Kidney tubule cell (primary cell): ENCODE measurements around the gene SNRPB.
A peak's percentile ranks its signal among the peaks of the same experiment; 100 is the strongest.
"Not testable (repeated sequence)": the region's sequence is repeated elsewhere in the genome, so short reads cannot be mapped to it uniquely, and the experiment has no call there.

Source experiments
- DNase-seq: peaks from one replicate; pipeline ENCODE4 v3.0.0-alpha.2; 2018; ENCODE audit warnings: low spot score

Gene SNRPB

DNA sequence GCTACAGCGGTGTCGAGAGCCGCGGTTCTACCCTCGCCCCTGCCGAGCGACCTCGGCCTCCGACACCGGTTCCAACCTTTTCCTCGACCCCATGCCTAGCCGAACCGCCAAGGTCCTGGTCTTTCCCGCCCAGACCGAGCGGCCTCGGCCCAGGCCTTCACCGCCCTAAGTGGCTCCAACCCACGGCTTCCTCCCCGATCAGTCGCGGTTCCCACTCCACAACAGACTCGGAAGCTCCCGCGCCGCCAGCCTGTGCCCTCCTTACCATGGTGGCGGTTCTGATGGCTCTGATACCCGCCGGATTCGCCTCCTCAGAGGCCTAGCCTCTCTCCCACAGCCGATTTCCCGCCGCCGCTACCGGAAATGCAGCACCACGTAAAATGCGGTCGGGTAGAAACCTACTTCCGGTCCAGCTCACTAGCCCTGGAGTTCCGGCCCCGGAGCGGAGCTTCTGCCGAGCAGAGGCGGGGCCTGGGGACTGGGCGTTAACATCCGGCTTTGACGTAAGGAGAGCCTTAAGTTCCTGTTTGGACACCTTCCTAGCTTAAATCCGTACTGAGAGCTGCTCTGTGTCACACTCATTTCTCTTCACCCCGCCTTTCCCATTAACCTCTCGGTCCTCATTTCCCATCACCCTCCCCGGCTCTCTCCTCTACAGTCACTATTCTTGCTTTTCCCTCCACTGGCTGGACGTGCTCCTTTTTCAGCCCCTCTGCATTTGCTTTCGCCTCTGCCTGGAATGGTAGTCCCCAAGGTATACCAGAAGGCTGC is at the start of gene SNRPB:
SNRPB (minus strand) TSS at position 367 of the 771 bp plus-strand sequence; CDS start at position 268, 99 bp downstream.
- DNase-seq: peak; percentile 99

DNA sequence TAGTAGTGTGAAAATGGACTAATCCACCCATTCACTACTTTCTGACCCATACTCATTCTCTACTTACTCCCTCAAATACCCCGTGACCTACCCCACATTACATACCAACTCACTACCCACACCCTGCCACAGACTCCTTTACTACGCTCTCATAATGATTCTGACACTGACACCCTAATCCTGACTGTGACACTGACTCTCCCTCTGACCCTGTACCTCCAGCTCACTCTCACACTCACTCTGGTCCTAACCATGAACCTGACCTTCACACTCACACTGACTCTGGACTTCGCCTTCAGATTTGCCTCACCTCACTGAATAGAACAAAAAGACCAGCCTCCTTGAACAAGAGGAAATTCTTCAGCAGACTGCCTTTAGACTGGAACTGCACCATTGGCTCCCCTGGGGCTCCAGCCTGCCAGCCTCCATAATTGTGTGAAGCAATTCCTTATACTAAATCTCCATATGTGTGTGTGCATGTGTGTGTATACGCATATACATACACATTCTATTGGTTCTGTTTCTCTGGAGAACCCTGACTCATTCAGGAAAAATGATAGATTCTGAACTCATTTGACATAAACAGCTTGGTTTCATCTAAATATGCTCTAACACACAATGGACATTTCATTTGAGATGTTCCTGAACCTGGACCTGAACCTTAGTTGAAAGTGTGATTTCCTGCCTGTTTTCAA is 48.7 kb upstream of the SNRPB start:
- no peak for DNase-seq

DNA sequence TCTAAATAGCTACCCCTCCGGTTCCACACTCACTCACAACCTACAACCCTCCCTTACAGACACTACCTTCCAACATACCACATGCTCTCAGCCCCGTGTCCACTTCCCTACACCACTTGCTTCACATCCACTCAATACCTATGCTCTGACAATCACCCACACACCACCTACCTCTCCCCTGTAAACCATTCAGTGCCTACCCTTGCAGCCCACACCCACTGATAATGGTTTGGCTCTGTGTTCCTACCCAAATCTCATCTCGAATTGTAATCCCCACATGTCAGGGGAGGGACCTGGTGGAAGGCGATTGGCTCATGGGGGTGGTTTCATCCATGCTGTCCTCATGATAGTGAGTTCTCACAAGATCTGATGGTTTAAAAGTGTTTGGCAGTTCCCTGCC is 48.0 kb upstream of the SNRPB start:
- DNase-seq: no peak

DNA sequence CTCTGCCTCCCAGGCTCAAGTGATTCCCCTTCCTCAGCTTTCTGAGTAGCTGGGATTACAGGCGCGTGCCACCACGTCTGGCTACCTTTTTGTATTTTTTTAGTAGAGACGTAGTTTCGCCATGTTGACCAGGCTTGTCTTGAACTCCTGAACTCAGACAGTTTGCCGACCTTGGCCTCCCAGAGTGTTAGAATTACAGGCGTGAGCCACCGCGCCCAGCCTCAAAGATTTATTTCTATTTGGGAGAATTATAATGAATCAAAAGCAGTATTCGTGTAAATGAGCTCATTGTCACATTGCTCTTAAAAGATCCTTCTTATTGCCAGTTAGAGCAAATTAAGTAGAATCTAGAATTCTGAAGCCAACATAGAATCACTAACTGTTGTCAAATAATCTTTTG is 47.5 kb upstream of the SNRPB start:
- DNase-seq: no peak

DNA sequence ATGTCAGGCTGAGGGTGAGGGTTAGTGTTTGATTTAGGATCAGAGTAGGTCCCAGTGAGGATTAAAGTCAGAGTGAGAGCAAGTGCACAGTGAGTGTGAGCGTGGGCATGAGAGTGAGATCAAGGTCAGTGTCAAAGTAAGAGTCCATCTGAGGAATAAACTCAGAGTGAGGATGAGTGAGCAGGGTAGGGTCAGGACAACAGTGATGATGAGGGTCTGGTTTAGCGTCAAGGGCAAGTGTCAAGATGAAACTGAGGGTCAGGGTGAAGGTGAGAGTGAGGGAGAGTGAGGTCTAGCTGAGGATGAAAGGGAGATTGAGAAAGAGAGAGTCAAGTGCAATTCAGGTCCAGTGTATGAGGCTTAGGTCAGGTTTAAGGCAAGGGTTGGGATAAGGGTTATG is 45.8 kb upstream of the SNRPB start:
- no peak for DNase-seq

DNA sequence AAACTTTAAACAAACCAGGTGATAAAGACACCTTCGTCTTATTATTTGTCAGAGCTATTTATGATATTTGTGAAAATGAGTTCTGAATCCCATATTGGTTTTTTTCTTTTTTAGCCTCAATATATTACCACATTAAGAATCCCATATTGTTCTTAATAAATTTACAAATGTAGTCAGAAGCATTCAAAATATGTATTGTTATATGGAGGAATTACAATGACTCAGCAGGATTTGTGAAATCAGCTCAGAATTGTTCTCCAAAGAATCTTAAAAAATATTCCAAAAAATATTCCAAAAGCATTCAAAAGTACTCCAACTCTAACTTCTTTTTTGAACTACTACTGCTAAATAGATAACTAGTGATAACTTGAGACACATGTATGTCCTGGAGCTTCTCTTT is 44.6 kb upstream of the SNRPB start:
- no peak for DNase-seq

DNA sequence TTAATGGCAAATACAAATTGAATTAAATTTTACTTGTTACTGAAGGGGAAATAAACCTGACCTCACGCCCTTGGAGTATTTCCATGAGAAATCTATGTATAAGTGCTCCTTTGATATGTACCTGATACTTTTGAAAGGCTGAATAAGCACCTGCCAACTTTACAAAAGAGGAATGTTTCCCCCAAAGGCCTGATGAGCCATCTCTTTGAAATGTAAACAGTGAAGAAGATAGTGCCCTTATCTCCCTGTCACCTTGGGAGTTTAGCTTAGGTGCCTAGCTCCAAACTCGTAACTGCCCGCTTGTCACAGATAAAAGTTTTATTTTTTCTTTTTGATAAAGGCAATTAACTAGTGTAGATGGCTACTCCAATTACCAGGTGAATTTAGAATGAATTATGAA is 39.2 kb upstream of the SNRPB start:
- no peak for DNase-seq

DNA sequence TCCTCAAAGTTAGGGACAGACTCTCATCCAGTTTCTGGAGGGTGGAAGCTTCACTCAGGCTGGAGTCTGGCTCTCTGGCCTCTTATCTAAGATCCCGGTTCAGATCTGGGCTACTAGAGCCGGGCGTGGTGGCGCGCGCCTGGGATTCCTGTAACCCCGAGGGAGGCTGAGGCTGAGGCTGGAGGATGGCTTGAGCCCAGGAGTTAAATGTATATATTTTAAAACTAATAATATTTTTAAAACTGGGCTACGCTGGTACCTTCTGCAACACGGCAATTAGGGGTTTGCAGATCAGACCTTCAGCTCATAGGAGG is 38.8 kb upstream of the SNRPB start:
- no peak for DNase-seq

DNA sequence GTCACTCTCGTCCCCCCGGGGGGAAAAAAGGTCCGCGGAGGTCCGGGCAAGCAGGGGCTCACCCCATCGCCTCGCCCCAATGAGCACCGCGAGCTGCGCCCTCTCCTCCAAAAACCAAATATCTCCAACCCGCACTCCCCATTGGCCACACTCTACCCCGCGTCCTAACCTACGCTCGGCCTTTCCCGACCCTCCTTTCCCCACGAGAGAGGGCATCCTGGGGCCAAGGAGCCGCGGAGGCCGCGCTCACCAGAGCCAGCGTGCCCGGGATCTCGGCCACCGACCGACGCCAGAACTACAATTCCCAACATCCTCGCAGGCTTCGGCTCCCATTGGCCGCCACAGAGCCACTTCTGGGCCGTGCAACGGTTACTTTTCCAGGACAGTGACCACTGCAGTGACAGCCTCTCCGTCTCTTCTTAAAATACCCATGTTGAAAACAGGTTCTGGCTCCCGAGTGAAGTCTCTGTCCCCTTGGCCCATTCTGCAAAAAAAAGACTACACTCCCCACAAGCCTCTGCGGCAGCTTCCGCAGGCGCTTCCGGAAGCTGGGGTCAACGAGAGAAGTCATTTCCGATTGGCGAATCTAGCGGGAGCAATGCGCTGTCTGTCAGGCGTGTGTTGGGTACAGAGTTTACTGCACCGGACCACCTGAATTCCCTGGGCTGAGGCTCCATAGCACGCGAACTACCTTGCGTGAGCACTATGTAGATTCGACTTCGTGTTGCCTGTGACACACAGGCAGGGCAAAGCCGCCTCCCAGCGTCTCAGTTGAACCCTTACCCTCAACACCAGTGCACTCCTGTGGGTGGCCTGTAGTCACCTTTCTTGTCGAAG is 38.3 kb upstream of the SNRPB start, which contains the start of gene ZNF343:
ZNF343 (minus strand) TSS at position 285 of the 837 bp plus-strand sequence. CDS start 15,020 bp downstream, outside the sequence.
- DNase-seq: peak; percentile 83

DNA sequence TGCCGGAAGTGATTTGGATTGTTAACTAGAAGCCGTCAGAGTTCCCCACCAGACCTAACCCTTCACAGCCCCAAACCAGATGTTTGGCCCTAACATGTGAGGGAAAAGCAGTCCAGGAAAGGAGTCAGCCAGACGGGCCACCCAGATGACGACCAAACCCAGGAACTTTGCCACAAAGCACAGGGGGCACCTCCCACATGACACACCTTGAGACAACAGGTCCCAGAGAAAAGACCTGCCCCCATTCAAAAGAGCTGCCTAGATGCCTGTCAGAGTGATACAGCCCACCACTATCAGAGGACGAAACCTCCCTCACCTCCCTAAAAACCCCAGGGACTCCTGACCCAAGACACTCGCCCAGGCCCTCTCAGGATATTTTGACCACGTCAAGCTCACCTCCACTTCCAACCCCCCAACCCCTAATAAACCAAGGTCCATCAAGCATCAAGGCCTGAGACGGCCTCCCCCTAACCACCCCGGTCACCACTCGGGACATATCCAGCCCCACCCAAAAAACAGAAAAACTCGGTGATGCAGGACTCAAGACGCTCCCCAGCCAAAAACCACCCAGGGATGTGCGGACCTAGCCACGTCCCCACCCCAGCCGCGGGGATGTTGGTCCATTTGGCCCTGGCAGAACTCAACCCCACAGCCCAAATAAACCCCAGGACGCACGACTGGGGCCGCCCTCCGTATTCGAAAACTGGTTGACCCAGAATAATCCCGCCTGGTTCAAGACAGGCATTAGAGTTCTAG is 37.5 kb upstream of the SNRPB start:
- DNase-seq: peak; percentile 55

DNA sequence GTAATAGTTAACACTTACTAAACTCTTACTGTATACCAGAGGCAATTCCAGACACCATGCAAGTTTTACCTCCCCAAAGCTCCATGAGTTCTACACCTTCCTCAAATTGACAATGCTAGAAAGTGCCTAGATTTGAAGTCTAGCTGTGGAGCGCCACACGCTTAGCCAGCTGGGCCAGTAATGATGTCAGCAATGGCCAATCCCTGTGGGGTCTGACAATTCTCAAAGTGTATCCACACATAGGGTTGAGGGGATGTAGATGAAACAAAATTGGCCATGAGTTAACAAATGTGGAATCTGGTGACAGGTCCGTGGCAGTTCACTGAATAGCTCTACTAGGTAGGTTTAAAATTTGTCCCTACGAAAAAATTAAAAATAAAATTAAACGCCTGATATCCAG is 36.9 kb upstream of the SNRPB start:
- peak; percentile 14 for DNase-seq

DNA sequence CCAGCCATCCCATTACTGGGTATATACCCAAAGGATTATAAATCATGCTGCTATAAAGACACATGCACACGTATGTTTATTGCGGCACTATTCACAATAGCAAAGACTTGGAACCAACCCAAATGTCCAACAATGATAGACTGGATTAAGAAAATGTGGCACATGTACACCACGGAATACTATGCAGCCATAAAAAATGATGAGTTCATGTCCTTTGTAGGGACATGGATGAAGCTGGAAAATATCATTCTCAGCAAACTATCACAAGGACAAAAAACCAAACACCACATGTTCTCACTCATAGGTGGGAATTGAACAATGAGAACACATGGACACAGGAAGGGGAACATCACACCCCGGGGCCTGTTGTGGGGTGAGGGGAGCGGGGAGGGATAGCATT is 35.8 kb upstream of the SNRPB start:
- not testable (repeated sequence) for DNase-seq

DNA sequence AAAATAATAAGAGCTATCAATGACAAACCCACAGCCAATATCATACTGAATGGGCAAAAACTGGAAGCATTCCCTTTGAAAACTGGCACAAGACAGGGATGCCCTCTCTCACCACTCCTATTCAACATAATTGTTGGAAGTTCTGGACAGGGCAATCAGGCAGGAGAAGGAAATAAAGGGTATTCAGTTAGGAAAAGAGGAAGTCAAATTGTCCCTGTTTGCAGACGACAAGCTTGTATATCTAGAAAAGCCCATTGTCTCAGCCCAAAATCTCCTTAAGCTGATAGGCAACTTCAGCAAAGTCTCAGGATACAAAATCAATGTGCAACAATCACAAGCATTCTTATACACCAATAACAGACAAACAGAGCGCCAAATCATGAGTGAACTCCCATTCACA is 34.2 kb upstream of the SNRPB start:
- DNase-seq: not testable (repeated sequence)

DNA sequence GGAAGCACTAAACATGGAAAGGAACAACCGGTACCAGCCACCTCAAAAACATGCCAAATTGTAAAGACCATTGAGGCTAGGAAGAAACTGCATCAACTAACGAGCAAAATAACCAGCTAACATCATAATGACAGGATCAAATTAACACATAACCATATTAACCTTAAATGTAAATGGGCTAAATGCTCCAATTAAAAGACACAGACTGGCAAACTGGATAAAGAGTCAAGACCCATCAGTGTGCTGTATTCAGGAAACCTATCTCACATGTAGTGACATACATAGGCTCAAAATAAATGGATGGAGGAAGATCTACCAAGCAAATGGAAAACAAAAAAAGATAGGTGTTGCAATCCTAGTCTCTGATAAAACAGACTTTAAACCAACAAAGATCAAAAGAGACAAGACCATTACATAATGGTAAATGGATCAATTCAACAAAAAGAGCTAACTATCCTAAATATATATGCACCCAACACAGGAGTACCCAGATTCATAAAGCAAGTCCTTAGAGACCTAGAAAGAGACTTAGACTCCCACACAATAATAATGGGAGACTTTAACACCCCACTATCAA is 32.3 kb upstream of the SNRPB start:
- not testable (repeated sequence) for DNase-seq

DNA sequence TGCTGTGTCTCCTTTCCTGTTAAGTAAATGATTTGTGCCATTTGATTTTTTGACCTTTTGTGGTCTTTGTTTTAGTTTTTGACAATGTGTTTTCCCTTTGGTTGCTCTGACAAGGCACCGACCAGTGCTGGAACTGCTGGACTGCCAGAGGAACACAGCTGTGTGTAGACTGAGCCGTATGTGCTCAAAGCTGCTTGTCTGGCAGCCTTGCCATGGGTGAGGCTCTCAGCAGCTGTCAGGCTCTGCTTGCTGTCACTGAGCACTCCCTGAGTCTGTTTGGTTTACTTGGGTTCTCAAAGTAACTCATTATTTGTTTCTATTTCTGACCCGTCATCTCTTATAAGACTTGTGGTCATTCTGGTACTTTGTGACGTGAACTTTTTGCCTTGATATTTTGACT is 15.1 kb upstream of the SNRPB start:
- no peak for DNase-seq

DNA sequence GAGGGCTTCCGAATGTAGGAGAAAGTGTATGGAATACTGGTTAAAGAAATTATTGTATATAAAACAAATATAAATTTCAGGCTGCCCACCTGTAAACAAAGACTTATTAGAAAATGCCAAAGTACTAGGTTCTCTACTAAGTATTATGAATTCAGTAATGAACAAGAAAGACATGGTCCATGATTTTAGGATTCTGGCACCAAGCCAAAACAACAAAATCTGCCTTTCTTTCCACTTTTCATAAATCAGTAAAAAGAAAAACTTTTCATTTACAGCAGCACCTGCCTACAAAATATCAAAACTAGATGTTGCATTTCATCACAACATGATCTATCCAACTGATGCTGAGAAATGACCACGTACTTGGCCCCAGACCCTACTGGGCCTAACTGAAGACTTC is 14.5 kb upstream of the SNRPB start:
- no peak for DNase-seq

DNA sequence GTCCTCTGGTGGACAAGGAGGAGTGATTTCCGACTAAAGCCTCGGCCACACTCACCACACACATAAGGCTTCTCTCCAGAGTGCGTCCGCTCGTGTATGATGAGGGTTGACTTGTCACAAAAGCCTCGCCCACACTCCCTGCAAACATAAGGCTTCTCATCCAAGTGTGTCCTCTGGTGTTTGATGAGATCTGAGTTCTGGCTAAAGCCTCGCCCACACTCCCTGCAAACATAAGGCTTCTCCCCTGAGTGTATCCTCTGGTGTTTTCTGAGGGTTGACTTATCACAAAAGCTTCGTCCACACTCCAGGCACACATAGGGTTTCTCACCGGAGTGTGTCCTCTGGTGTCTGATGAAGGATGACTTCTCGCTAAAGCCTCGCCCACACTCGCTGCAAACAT is 12.9 kb upstream of the SNRPB start:
- DNase-seq: no peak

DNA sequence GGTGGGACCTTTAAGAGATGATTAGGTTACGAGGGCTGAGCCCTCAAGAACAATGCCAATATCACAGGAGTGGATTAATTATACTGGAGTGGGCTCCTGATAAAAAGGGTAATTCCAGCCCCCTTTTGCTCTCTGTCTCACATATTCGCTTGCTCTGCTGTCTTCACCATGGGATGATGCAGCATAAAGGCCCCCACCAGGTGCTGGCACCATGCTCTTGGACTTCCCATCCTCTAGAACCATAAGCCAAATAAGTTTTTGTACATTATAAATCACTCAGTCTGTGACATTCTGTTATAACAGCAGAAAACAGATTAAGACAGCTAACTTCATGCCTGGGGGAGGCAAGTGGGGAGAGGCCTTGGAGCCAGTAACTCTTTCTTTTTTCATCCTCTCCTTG is 9.8 kb upstream of the SNRPB start:
- no peak for DNase-seq

DNA sequence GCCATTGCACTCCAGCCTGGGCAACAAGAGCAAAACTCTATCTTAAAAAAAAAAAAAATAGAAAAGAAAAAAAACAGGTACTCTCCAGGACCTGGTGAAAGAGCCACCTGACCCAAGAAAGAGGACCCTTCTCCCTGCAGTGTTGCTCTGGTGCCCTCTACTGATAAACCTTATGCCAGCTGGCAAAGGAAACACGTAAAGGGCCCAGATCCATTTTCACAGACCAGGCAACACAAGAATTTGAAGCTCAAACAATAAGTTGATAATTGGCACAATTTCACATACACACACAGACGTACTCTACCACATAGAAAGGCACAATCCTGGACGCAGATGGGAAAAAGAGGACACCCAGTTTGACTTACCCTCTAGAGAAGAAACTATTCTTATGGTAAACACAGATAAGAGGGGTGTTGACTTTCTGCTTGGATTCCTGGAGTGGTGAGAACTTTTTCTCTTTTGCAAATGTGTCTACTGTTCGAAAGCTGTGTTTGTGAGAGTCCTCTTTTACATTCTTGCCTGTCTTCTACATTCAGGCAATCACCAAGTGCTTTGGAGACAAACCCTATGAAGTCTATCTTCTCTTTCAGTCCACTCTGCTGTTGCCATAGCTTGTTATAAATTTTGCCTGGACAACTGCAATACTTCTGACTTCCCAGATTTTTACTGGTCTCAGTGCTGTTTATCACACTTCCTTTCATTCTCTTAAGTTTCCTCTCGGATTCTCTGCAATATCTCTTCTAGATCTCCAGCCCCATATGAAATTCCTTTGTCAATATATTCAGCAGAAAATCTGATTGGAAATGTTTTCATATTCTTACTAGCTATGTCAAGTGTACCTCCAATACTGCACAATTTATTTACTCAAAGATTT is 6.4 kb upstream of the SNRPB start:
- no peak for DNase-seq

DNA sequence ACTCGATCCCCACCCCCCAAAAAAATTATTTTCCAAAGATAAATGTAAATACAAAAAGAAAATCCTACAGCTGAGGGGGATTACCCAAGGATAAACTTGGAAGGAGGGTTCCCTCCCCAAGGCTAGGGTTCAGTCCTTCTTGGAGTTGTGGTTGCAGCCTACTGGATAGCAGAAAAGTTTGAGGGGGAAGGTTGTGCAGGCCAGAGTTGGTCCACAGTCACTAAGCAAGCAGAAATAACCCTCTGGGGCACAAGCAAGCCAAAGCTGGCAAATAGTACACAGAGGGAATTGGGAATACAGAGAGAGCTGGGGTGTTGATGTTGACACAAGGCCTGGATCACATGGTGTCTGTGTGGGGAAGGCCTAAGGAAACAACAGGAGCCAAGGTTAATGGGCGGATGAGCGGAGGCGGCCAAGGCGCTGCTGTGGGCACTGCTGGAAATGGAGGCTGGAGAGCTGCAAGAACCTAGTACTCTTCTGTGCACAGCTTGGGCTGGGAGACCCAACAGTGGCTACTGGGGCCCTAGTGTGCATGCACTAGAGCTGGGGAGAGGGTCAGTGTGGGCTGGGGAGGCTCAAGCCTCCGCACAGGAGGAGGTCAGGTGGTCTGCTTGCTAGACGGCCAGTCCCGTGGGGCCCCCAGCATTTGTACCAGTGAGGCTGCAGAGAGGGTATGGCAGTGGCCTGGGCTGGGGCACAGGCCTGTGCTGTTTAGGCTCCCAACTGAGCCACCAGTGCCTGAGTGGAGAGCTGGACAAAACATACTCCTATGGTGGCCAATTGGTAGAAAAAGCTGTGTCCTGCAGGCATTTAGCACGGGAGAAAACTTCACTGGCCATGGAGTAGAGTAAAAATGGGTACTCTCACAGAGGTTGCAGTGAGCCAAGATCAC is 5.5 kb upstream of the SNRPB start:
- DNase-seq: no peak
